HG02970 (cell line): ENCODE results near the gene DZIP1L.

Experiments
- ATAC-seq: cut with Tn5 transposase; IDR thresholded peaks from one replicate; pipeline ENCODE4 v1.9.1; 2021; ENCODE audit warnings: mild to moderate bottlenecking, moderate library complexity, moderate number of reproducible peaks; ENCODE audit not compliant: unreplicated experiment, low FRiP score

Gene DZIP1L

DNA sequence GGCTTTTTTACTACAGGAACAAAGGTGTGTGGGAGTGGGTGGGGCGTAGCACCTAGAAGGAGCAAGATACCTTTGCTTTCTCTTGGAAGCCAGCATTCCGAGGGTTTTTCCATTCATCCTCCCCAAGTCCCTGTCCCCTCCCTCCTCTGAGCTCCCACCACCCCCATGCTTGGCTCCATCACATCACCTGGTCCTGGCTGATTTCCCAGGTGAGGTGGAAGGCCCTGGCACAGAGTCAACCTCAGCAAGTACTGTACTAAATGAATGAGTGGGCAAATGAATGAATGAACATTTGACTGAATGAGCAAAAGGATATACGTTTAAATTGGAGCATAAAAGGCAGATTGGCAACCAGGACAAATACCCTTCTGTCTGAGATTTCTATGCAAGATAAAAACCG, 45.4 kb downstream of the DZIP1L start:
- ATAC-seq: no peak

- ATAC-seq: peak; percentile 55
Measured at GRCh38 chr3:138068579-138069174, 46.7 kb downstream of the DZIP1L start.

DNA sequence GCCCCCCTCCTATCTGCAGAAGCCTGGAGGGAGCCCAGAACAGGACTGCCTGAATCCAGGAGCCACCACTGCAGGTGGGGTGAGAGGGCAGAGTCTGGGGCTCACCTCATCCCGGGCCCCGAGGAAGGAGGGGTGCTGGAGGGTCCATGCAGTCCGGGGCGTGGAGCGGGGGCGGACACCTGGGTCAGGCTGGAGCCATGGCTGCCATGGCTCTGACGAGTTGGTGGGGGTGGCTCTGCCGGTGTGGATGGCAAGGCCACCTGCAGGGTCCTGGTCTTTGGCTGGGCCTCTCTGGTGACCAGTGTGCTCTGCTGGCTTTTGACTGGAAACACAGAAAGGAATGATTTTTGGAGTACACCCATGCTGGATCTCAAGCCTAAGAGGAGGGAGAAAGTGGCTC, 47.4 kb downstream of the DZIP1L start:
- no peak for ATAC-seq

DNA sequence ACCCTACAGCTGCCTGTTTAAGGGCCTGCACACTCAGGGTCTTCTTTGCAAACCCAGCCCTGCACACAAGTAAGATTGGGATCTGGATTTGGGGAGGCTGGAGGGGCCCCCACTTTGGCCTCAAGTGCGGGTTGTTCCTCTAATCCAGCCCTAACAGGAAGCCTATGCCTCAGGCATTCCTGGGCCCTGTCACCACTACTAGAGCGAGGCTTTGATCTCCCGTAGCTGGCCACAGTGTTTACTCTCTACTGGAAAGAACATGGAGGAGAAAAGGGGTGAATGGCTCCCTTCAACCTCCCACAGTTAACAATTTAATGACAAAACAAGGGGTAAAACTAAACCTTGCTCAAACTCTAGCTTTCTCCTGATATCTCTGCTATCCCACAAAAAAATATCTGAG, 48.4 kb downstream of the DZIP1L start:
- ATAC-seq: no peak

DNA sequence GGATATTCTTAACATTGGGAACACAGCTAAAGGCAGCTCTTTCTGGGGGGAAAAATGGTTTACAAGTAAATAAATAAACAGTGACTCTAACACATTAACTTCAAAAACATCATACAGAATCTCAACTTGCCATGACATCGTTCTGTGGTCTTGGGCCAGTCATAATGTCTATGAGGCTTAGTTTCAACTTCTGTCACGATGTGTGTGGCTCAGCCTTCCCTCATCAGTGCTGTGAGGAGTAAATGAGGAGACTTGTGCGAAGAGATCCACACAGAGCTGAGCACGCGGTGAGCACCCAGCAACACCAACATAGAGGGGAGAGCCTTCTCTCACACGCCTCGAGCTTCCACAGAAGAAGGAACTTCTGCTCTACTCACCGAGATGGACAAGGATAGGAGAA, 49.0 kb downstream of the DZIP1L start:
- peak; percentile 63 for ATAC-seq

DNA sequence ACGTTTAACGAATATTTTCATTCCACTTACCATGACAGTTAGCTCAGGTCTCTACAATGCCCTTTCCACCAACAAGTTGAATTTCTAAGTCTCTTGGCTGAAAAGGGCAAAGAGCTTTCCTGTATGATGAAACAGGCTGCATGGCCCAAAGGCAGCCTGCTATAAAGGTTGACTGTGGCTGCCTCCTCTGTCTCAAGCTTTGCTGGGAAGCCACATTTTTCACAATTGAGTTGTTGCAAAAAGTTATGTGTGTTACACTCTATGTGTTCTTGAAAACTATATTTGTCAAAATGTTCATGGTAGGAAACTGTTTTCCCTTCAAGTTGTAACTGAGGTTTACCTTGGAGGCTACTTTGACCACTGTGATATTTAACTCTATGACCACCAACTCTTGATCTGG, 49.5 kb downstream of the DZIP1L start:
- no peak for ATAC-seq

DNA sequence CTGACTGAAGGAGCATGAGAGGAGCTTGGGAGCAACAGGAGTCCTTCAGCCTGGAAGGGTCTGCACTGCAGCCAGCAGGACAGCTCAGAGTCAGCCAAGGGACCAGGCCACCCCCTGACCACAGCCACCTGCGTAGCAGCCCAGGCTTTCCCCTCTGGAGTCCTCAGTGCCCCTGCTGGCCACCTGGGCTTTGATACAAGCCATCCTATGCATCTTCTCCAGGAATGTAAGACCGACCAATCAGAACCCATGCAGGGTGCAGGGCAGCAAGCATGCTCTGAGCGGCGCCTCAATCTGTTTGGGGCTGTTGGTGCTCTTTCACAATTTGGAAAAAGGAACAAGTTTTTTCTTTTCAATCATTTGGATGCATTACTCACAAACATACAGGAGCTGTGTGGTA, 52.0 kb downstream of the DZIP1L start:
- no peak for ATAC-seq

GRCh38 chr3:138062626-138063025, 52.8 kb downstream of the DZIP1L start:
- no peak for ATAC-seq

GRCh38 chr3:138062037-138062436, 53.4 kb downstream of the DZIP1L start:
- ATAC-seq: no peak

DNA sequence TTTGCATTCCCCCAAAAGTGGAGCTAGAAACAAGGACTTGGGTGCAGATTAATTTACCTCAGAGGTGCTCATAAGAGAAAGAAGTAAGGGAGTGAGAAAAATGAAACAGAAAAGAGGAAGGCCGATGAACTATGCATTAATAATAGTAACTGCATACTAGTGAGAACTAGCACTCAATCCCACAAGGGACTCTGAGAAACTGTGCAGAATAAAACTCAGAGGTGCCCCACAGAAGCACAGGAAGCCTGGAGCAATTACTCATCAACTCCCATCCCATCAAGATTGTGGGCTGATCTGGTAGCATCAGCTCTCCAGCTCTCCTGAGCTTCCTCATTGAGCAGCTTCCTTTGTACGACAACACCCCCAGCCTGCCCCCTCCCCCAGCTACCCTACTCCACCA, 54.6 kb downstream of the DZIP1L start:
- ATAC-seq: no peak

- ATAC-seq: no peak
Measured at GRCh38 chr3:138059261-138059660, 56.1 kb downstream of the DZIP1L start.

- no peak for ATAC-seq
Measured at GRCh38 chr3:138057384-138057783, 58.0 kb downstream of the DZIP1L start.

GRCh38 chr3:138054057-138054456, 61.4 kb downstream of the DZIP1L start:
- no peak for ATAC-seq

DNA sequence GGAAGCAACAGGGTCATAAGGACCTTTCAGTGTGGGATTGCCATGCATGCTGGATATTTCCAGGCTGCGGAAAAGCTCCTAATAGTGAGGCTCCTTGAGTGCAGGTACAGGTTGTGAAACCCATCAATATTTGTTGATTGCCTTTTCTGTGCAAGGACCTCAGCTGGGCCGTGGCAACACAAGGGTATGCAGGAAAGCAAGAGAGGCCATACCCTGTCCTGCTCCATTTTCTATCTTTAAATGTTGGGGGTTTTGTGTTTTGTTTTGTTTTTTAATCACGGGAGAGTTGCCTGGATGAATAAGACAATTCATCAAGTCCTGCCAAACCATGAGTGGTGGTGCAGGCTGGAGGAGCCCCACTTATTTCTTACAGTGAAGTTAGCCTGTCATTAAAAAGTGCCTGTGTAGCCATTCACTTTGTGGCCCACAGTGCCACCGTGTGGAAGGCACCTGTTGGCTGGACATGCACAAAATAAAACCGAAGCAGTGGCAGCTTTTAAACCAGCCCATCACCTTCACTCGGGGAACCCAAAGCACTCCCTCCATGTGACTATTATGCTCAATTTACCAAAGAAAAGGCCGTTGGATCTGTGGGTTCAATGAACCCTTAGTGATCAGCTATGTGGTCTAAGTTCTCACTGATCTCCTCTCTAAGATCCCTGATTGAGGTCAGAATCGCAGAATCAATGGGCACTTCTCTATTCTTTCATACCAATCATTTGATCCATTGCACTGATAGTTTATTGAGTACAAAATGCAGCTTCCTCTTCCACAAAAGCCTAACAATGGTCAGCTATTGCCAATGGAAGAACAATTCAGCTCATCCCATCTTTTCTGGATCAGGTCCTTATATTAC, 63.2 kb downstream of the DZIP1L start:
- peak; percentile 69 for ATAC-seq

- ATAC-seq: no peak
Measured at GRCh38 chr3:138049157-138049919, 66.1 kb downstream of the DZIP1L start.

DNA sequence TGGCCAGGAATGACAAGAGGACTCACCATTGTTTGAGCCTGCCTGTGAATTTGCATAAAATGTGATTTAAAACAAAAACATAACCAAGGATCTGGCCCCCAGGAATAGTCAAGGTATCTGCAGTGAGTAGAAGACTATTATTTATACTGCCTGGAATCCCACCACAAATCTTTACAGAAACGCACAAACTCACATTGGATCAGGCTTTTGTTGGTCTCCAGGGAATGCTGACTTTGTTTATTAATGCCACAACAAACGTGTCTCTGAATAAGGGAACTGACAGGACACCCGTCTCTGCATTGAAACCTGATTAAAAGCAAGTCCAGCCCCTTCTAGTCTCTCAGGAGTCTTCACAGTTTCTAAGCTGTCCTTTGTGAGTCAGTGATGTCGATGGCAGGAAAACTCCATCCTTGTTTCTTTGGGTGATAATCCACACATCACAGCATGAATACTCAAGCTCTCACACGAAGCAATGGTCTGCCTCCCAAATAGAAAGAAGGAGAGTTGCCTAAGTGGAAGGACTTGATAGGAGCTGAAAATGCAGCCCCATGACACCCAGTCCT, 67.7 kb downstream of the DZIP1L start:
- ATAC-seq: no peak

- ATAC-seq: no peak
Measured at GRCh38 chr3:138046955-138047354, 68.5 kb downstream of the DZIP1L start.

- ATAC-seq: no peak
Measured at GRCh38 chr3:138046085-138046484, 69.3 kb downstream of the DZIP1L start.

GRCh38 chr3:138043266-138044029, 72.0 kb downstream of the DZIP1L start:
- no peak for ATAC-seq

- ATAC-seq: no peak
Measured at GRCh38 chr3:138042043-138042442, 73.4 kb downstream of the DZIP1L start.
